Thyroid gland (tissue), 4 donors: Measurements from ENCODE around the gene HDAC9. TPM values are rescaled to one million over a fixed set of nuclear protein-coding genes. Genes with fewer than 3 reads are reported as not detected.

Experiments
- DNase-seq, 2 donors: peaks; one replicate each; pipeline ENCODE4 v3.0.0-alpha.2; 2019
- H3K27ac ChIP-seq, 3 donors: fragments of 200-600 bp; sonication (generic); 1 replicate in 2 of 3; 2 replicates in 1 of 3; pipeline ENCODE4 v1.5.1; 2016 to 2019; ENCODE audit warnings: mild to moderate bottlenecking in 1 of 3, moderate library complexity in 1 of 3
- H3K27me3 ChIP-seq: fragments of 200-600 bp; sonication (generic); one replicate; pipeline ENCODE4 v1.5.1; 2019
- H3K36me3 ChIP-seq, 2 donors: fragments of 200-600 bp; sonication (generic); one replicate each; pipeline ENCODE4 v1.5.1; 2016 to 2019
- H3K4me1 ChIP-seq, 2 donors: fragments of 200-600 bp; sonication (generic); one replicate each; pipeline ENCODE4 v1.5.1; 2017 to 2019
- H3K4me3 ChIP-seq, 3 donors: fragments of 200-600 bp; sonication (generic); replicated peaks in 1 of 3; 1 replicate in 2 of 3; 2 replicates in 1 of 3; pipeline ENCODE4 v1.5.1; 2016; ENCODE audit warnings: mild to moderate bottlenecking in 1 of 3
- H3K9me3 ChIP-seq: fragments of 200-600 bp; sonication (generic); one replicate; pipeline ENCODE4 v1.5.1; 2017
- CTCF ChIP-seq, 6 experiments: fragments of 200-600 bp in 3 of 6; fragments of 450-650 bp in 3 of 6; sonication (generic) in 3 of 6; IDR thresholded peaks; one replicate each; pipeline ENCODE4 v1.5.1; 2016 to 2019; ENCODE audit warnings: antibody characterized with exemption in 6 of 6, mild to moderate bottlenecking in 2 of 6, inconsistent platforms in 1 of 6, moderate library complexity in 1 of 6
- POLR2A ChIP-seq, 2 donors: fragments of 450-650 bp; IDR thresholded peaks; one replicate each; pipeline ENCODE4 v1.6.1; 2017; ENCODE audit warnings: antibody characterized with exemption in 2 of 2, mild to moderate bottlenecking in 2 of 2, moderate library complexity in 1 of 2
- WGBS, 2 donors: methylation state at CpG; one replicate each; pipeline ENCODE4 v1.1.5; 2017; 5-methylcytosine and 5-hydroxymethylcytosine counted together
- intact Hi-C: fragments of 100-400 bp; cut with DNase I; formaldehyde crosslinking; loops from one replicate; pipeline ENCODE4 v1.15.1; 2023
- total RNA-seq, 4 donors: library from RNA; depleted of rRNA; stranded (reverse); fragments of >200 nt; gene quantifications; one replicate each; pipeline ENCODE4 v1.2.3, GENCODE V29; 2016

Gene HDAC9
- total RNA-seq, 4 donors from 2014 or later = 5.4 to 28.2 (median 7.2) TPM

- H3K9me3 ChIP-seq = no peaks in the 10 kb centered on the region
- 92 to 98% methylated on average over 1 of the region's 1 CpG for WGBS, 2 donors
- no peak for TF ChIP-seq CTCF (IDR thresholded peaks at IDR 0.05)
- TF ChIP-seq POLR2A (IDR thresholded peaks at IDR 0.05) = no peak
- intact Hi-C loops = no loop called here
- H3K4me1 ChIP-seq = peaks cover 0 to 4% of the 10 kb centered on the region in 2 donors
- no peak overlapping the region for H3K4me3 ChIP-seq
- H3K27ac ChIP-seq = no peak overlapping the region
- H3K36me3 ChIP-seq = no peaks in the 10 kb centered on the region
- H3K27me3 ChIP-seq = no peaks in the 10 kb centered on the region
- no peak for DNase-seq
These were observed 70.7 kb downstream of the HDAC9 start for GRCh38 chr7:18566205-18566604.

DNA sequence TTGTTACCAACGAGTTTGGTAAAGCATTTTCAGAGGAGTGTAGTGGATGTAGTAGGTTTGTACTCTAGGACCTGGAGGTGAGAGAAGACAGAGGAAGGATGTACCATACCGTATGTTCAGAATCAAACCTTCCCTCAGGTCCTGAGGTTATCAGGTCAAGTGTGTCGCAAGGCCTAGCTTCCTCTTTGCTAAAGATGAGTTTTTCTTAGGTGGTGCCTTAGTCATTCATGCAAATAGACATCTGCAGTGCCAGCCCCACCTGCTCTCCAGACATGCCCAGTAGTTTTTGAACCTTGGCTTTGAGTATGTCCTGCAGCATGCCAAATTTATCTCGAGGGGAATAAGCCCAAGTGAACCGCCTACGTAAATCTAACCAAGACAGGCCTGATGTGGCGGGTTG lies 71.3 kb downstream of the HDAC9 start:
- intact Hi-C loops = no loop called here

DNA sequence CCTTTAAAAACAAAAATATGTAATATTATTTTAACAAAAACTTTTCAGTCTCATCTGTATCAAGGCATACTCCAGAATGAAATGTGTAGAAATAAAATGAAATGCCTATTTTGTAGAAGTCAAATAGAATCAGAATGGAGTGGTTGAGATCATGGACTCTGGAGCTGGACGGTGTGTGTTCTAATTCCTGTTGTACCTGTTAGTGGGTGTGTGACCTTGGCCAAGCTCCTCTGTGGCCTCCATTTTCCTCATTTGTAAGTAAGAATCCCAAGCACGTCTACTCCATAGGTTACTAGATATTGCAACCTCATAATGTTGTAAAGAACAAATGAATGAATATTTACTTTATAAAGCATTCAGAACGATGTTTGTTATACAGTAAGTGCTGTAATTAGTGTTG lies 74.9 kb downstream of the HDAC9 start:
- Histone ChIP-seq H3K4me1 (peaks cover 0 to 2% of the 10 kb centered on the region in 2 donors), H3K9me3 (no peaks in the 10 kb centered on the region), H3K4me3 (no peak overlapping the region), H3K27me3 (no peaks in the 10 kb centered on the region), H3K36me3 (no peaks in the 10 kb centered on the region), H3K27ac (no peak overlapping the region)
- no peak for DNase-seq
- no peak for TF ChIP-seq CTCF (IDR thresholded peaks at IDR 0.05)
- TF ChIP-seq POLR2A (IDR thresholded peaks at IDR 0.05) = no peak
- intact Hi-C loops = loop anchor here (5.0 kb wide), 1 partner anchor 218 kb away; no protein-coding TSS in a partner anchor
- whole genome bisulfite sequencing, 2 donors = 84 to 85% methylated on average over 3 of the region's 3 CpGs

More for the DNA sequence above, 71.3 kb downstream of the HDAC9 start:
- DNase-seq = no peak
- Histone ChIP-seq H3K27ac (no peak overlapping the region), H3K36me3 (no peaks in the 10 kb centered on the region), H3K4me3 (no peak overlapping the region), H3K9me3 (no peaks in the 10 kb centered on the region), H3K4me1 (peaks cover 0 to 4% of the 10 kb centered on the region in 2 donors), H3K27me3 (no peaks in the 10 kb centered on the region)
- TF ChIP-seq CTCF (IDR thresholded peaks at IDR 0.05) = no peak
- TF ChIP-seq POLR2A (IDR thresholded peaks at IDR 0.05) = no peak
- WGBS, 2 donors = 90 to 94% methylated on average over 7 of the region's 7 CpGs

- 58 to 65% methylated on average over 3 of the region's 3 CpGs for WGBS, 2 donors
- intact Hi-C loops = loop anchor here (5.0 kb wide), 1 partner anchor 219 kb away; no protein-coding TSS in a partner anchor
- Histone ChIP-seq H3K27me3 (no peaks in the 10 kb centered on the region), H3K4me1 (no peaks in the 10 kb centered on the region), H3K4me3 (no peak overlapping the region), H3K9me3 (no peaks in the 10 kb centered on the region), H3K36me3 (no peaks in the 10 kb centered on the region), H3K27ac (no peak overlapping the region)
- DNase-seq = no peak
- TF ChIP-seq CTCF (IDR thresholded peaks at IDR 0.05) = peak in 5 of 6 experiments; percentile 15 to 62 (median 56)
- TF ChIP-seq POLR2A (IDR thresholded peaks at IDR 0.05) = no peak
These were observed 75.4 kb downstream of the HDAC9 start for GRCh38 chr7:18570890-18571478.

- H3K36me3 ChIP-seq = no peaks in the 10 kb centered on the region
- no peak overlapping the region for H3K27ac ChIP-seq
- DNase-seq = no peak
- TF ChIP-seq POLR2A (IDR thresholded peaks at IDR 0.05) = no peak
- TF ChIP-seq CTCF (IDR thresholded peaks at IDR 0.05) = no peak
- H3K4me3 ChIP-seq = no peak overlapping the region
- 88 to 91% methylated on average over 4 of the region's 4 CpGs for WGBS, 2 donors
- H3K4me1 ChIP-seq = no peaks in the 10 kb centered on the region
- intact Hi-C loops = loop anchor here (5.0 kb wide), 1 partner anchor 220 kb away; no protein-coding TSS in a partner anchor
- H3K27me3 ChIP-seq = no peaks in the 10 kb centered on the region
- H3K9me3 ChIP-seq = no peaks in the 10 kb centered on the region
These were observed 76.6 kb downstream of the HDAC9 start for GRCh38 chr7:18572154-18572553.
